Stimulated activated CD8-positive, alpha-beta memory T cell treated with anti-CD3 and anti-CD28 coated beads, Interleukin-4, amount 100 ng/mL, for 4 hours (primary cell): ENCODE results near the gene PPFIBP1.
"Not testable (repeated sequence)": the region's sequence is repeated elsewhere in the genome, so short reads cannot be mapped to it uniquely, and the experiment has no call there.

ENCODE experiments used
- DNase-seq, 2 donors: peaks; one replicate each; pipeline ENCODE4 v3.0.0-alpha.2; 2020; ENCODE audit warnings: low read depth in 2 of 2, low spot score in 1 of 2

Gene PPFIBP1

GRCh38 chr12:27541031-27541719, 17.2 kb downstream of the PPFIBP1 start:
- no peak for DNase-seq

- DNase-seq: no peak
Measured at GRCh38 chr12:27542628-27543027, 18.6 kb downstream of the PPFIBP1 start.

GRCh38 chr12:27544858-27545257, 20.9 kb downstream of the PPFIBP1 start:
- not testable (repeated sequence) for DNase-seq

- DNase-seq: no peak
Measured at GRCh38 chr12:27545665-27546064, 21.7 kb downstream of the PPFIBP1 start.

- no peak for DNase-seq
Measured at GRCh38 chr12:27547592-27547991, 23.6 kb downstream of the PPFIBP1 start.

GRCh38 chr12:27548301-27549199, 24.5 kb downstream of the PPFIBP1 start:
- DNase-seq: no peak

GRCh38 chr12:27549236-27549800, 25.3 kb downstream of the PPFIBP1 start:
- no peak for DNase-seq

- DNase-seq: no peak
Measured at GRCh38 chr12:27549801-27550652, 26.0 kb downstream of the PPFIBP1 start.

- no peak for DNase-seq
Measured at GRCh38 chr12:27550653-27550975, 26.6 kb downstream of the PPFIBP1 start.

GRCh38 chr12:27551172-27551840, 27.3 kb downstream of the PPFIBP1 start:
- DNase-seq: no peak

- no peak for DNase-seq
Measured at GRCh38 chr12:27552235-27552634, 28.2 kb downstream of the PPFIBP1 start.

- no peak for DNase-seq
Measured at GRCh38 chr12:27552886-27553560, 29.0 kb downstream of the PPFIBP1 start.

GRCh38 chr12:27553941-27554340, 29.9 kb downstream of the PPFIBP1 start:
- DNase-seq: no peak

GRCh38 chr12:27554421-27555186, 30.6 kb downstream of the PPFIBP1 start:
- DNase-seq: no peak

GRCh38 chr12:27555361-27555760, 31.4 kb downstream of the PPFIBP1 start:
- no peak for DNase-seq

- no peak for DNase-seq
Measured at GRCh38 chr12:27555925-27556778, 32.1 kb downstream of the PPFIBP1 start.

GRCh38 chr12:27560126-27560525, 36.1 kb downstream of the PPFIBP1 start:
- DNase-seq: no peak

- DNase-seq: no peak
Measured at GRCh38 chr12:27561535-27562350, 37.7 kb downstream of the PPFIBP1 start.
